Liver (tissue), 3 donors: ENCODE data around the gene ASB5.

ENCODE experiments used
- HNF4A ChIP-seq, 2 donors: conservative IDR thresholded peaks; 2 replicates each; pipeline ENCODE4 v1.6.1; 2016; ENCODE audit warnings: antibody characterized with exemption in 2 of 2, mild to moderate bottlenecking in 2 of 2
- RXRA ChIP-seq, 2 donors: IDR thresholded peaks; 2 replicates each; pipeline ENCODE4 v1.6.1; 2017 to 2018; ENCODE audit warnings: antibody characterized with exemption in 2 of 2, mild to moderate bottlenecking in 1 of 2
- TAF1 ChIP-seq: conservative IDR thresholded peaks from 2 replicates; pipeline ENCODE4 v1.6.1; 2016; ENCODE audit warnings: antibody characterized with exemption, mild to moderate bottlenecking
- TF ChIP-seq, protein P1 (sequence below): fragments of 150-350 bp; IDR thresholded peaks from 2 replicates; pipeline ENCODE4 v1.5.1; 2017; ENCODE audit warnings: improper control_type of control experiment, low read depth, low read length; ENCODE audit not compliant: missing input control
- TF ChIP-seq, protein P2 (sequence below): IDR thresholded peaks from 2 replicates; pipeline ENCODE4 v1.6.1; 2016; ENCODE audit warnings: antibody characterized with exemption
- donor health status: healthy.
- donor health status: healthy.

- TF ChIP-seq, protein P1, sequence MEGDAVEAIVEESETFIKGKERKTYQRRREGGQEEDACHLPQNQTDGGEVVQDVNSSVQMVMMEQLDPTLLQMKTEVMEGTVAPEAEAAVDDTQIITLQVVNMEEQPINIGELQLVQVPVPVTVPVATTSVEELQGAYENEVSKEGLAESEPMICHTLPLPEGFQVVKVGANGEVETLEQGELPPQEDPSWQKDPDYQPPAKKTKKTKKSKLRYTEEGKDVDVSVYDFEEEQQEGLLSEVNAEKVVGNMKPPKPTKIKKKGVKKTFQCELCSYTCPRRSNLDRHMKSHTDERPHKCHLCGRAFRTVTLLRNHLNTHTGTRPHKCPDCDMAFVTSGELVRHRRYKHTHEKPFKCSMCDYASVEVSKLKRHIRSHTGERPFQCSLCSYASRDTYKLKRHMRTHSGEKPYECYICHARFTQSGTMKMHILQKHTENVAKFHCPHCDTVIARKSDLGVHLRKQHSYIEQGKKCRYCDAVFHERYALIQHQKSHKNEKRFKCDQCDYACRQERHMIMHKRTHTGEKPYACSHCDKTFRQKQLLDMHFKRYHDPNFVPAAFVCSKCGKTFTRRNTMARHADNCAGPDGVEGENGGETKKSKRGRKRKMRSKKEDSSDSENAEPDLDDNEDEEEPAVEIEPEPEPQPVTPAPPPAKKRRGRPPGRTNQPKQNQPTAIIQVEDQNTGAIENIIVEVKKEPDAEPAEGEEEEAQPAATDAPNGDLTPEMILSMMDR, result no peak
- TF ChIP-seq TAF1, result no peak
- TF ChIP-seq, protein P2, sequence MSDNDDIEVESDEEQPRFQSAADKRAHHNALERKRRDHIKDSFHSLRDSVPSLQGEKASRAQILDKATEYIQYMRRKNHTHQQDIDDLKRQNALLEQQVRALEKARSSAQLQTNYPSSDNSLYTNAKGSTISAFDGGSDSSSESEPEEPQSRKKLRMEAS, result no peak
- TF ChIP-seq HNF4A (conservative IDR thresholded peaks at IDR 0.05), result no peak
- TF ChIP-seq RXRA (IDR thresholded peaks at IDR 0.05), result no peak
These were observed 22.7 kb upstream of the ASB5 start for GRCh38 chr4:176291748-176292147.
